HepG2 (cell line): ENCODE results near the gene ITGA2. TPM values are rescaled to one million over a fixed set of nuclear protein-coding genes. Genes with fewer than 3 reads are reported as not detected.

Experiments used
- ATAC-seq: fragments of 200-7000 bp; cut with Tn5 transposase; 3 replicates; pipeline ENCODE4 v1.9.1; 2020; ENCODE audit warnings: mild to moderate bottlenecking, moderate library complexity
- BruUV-seq: library from RNA; stranded (reverse); fragments of 400-500 nt; replicated peaks from 2 replicates; lab custom pipeline; 2021; lab: Mats Ljungman, UMichigan
- CTCF ChIA-PET: fragments of 300-600 bp; formaldehyde crosslinking; extraction: SDS; loops from one replicate; lab custom pipeline; 2021; ENCODE audit warnings: low total read pairs, inconsistent platforms, low intra/inter-chr PET ratio; lab: Yijun Ruan, JAX
- POLR2A ChIA-PET: fragments of 350-600 bp; sonication (Branson Sonifier 250); formaldehyde crosslinking; loops from one replicate; lab custom pipeline; 2020; ENCODE audit warnings: antibody characterized with exemption, inconsistent platforms; lab: Yijun Ruan, JAX
- DNase-seq: peaks from one replicate; pipeline ENCODE4 v3.0.0-alpha.2; 2015; ENCODE audit warnings: low spot score
- FAIRE-seq: peaks from 3 replicates; lab custom pipeline; 2011; peaks lifted over from hg19 to GRCh38; lab: Jason Lieb, UNC
- H2AFZ ChIP-seq: one replicate; pipeline ENCODE4 v1.6.1; 2011; ENCODE audit warnings: low read length, inconsistent platforms
- H3K27ac ChIP-seq: fragments of 300-600 bp; 3 replicates; pipeline ENCODE4 v1.8.0; 2011; ENCODE audit warnings: mixed run types, mild to moderate bottlenecking, mixed read lengths, low read length, inconsistent platforms; ENCODE audit not compliant: insufficient read depth; ENCODE audit errors: extremely low read length
- H3K27me3 ChIP-seq, 2 experiments: fragments of 200-600 bp in 1 of 2; 2 replicates in 1 of 2; 3 replicates in 1 of 2; pipeline versions ENCODE4 v1.6.0 to v1.8.0; 2011; ENCODE audit warnings: low read length in 2 of 2, mild to moderate bottlenecking in 2 of 2, moderate library complexity in 2 of 2, inconsistent platforms in 1 of 2; ENCODE audit not compliant: insufficient read depth in 2 of 2, control insufficient read depth in 1 of 2
- H3K36me3 ChIP-seq, 2 experiments: fragments of 200-600 bp in 1 of 2; replicated peaks in 1 of 2; 2 replicates in 1 of 2; 3 replicates in 1 of 2; pipeline versions ENCODE4 v1.5.1 to v1.8.0; 2011; ENCODE audit warnings: low read length in 2 of 2, inconsistent platforms in 1 of 2; ENCODE audit not compliant: insufficient read depth in 2 of 2, control insufficient read depth in 1 of 2
- H3K4me1 ChIP-seq: 2 replicates; pipeline ENCODE4 v1.5.1; 2012; ENCODE audit warnings: low read length, inconsistent platforms; ENCODE audit not compliant: insufficient read depth
- H3K4me2 ChIP-seq: 2 replicates; pipeline ENCODE4 v1.6.0; 2011; ENCODE audit warnings: low read depth, low read length, inconsistent platforms
- H3K4me3 ChIP-seq, 3 experiments: fragments of 200-600 bp in 1 of 3; sonication (generic), shearing (Covaris generic) in 1 of 3; replicated peaks in 1 of 3; 2 replicates each; pipeline ENCODE4 v1.5.1; 2011 to 2016; ENCODE audit warnings: low read length in 3 of 3, inconsistent platforms in 2 of 3, low read depth in 2 of 3, mild to moderate bottlenecking in 2 of 3, control low read depth in 1 of 3, mixed read lengths in 1 of 3; ENCODE audit not compliant: insufficient read depth in 1 of 3
- H3K79me2 ChIP-seq: one replicate; pipeline ENCODE4 v1.6.1; 2011; ENCODE audit warnings: low read length, inconsistent platforms; ENCODE audit not compliant: insufficient read depth
- H3K9ac ChIP-seq: 2 replicates; pipeline ENCODE4 v1.6.0; 2011; ENCODE audit warnings: mild to moderate bottlenecking, low read depth, low read length, inconsistent platforms; ENCODE audit not compliant: insufficient read depth
- H3K9me3 ChIP-seq: 2 replicates; pipeline ENCODE4 v1.5.1; 2012; ENCODE audit warnings: mild to moderate bottlenecking, low read length
- H4K20me1 ChIP-seq: 2 replicates; pipeline ENCODE4 v1.6.0; 2011; ENCODE audit warnings: inconsistent platforms, mild to moderate bottlenecking, low read length, moderate library complexity; ENCODE audit not compliant: insufficient read depth
- AGO2 ChIP-seq: fragments of 200-400 bp; formaldehyde crosslinking; optimal IDR thresholded peaks from 2 replicates; pipeline ENCODE3; 2017; ENCODE audit warnings: mild to moderate bottlenecking, low read depth, low read length, moderate library complexity
- DMAP1 ChIP-seq: IDR thresholded peaks from 2 replicates; pipeline ENCODE4 v1.6.1; 2016
- HOXA7 ChIP-seq: sonication (generic); formaldehyde crosslinking; IDR thresholded peaks from 2 replicates; pipeline ENCODE4 v1.8.1; 2022; ENCODE audit warnings: mild to moderate bottlenecking, missing genetic modification reagents, moderate library complexity
- MED8 ChIP-seq: sonication (generic); formaldehyde crosslinking; IDR thresholded peaks from 2 replicates; pipeline ENCODE4 v1.8.1; 2023; ENCODE audit warnings: mild to moderate bottlenecking, missing genetic modification reagents; ENCODE audit not compliant: insufficient replicate concordance
- POLR2G ChIP-seq: fragments of 200-400 bp; formaldehyde crosslinking; IDR thresholded peaks from 2 replicates; pipeline ENCODE4 v1.6.1; 2018; ENCODE audit warnings: mild to moderate bottlenecking, low read depth, low read length, moderate library complexity
- ZNF326 ChIP-seq: sonication (generic); formaldehyde crosslinking; IDR thresholded peaks from 2 replicates; pipeline ENCODE4 v1.4.0; 2020; ENCODE audit warnings: missing genetic modification reagents, borderline replicate concordance
- ZNF432 ChIP-seq: sonication (generic); formaldehyde crosslinking; IDR thresholded peaks from 2 replicates; pipeline ENCODE4 v1.5.0; 2020; ENCODE audit warnings: missing genetic modification reagents, mild to moderate bottlenecking, borderline replicate concordance
- ZNF451 ChIP-seq: sonication (generic); formaldehyde crosslinking; IDR thresholded peaks from 2 replicates; pipeline ENCODE4 v1.5.0; 2020; ENCODE audit warnings: mild to moderate bottlenecking, missing genetic modification reagents
- WGBS: methylation state at CpG from one replicate; pipeline ENCODE4 v1.1.6; 2017; ENCODE audit warnings: low lambda C conversion rate; 5-methylcytosine and 5-hydroxymethylcytosine counted together
- in situ Hi-C: cut with HindIII; loops from 2 replicates; pipeline ENCODE4 v1.10.0; 2017; ENCODE audit warnings: low pct_unique_long_range_greater_than_20kb; ENCODE audit not compliant: extremely low pct_ligation_motif_present
- intact Hi-C: fragments of 100-400 bp; cut with micrococcal nuclease; formaldehyde crosslinking; loops from one replicate; pipeline ENCODE4 v1.10.0; 2022; ENCODE audit not compliant: unreplicated experiment
- polyA plus RNA-seq, 8 experiments: library from polyadenylated mRNA; depleted of rRNA in 3 of 8; stranded (reverse) in 7 of 8; unstranded in 1 of 8; fragments of >200 nt; fragmentation: Illumina TruSeq in 4 of 8; extraction: Trizol in 4 of 8; gene quantifications; 2 replicates each; pipeline versions ENCODE4 v1.2.1 to v1.2.3, GENCODE V29; 2011 to 2016; ENCODE audit warnings: low read depth in 4 of 8, missing spikeins in 1 of 8, mixed read lengths in 1 of 8; ENCODE audit not compliant: insufficient read depth in 1 of 8
- total RNA-seq, 5 experiments: library from RNA; depleted of rRNA; stranded (reverse); fragments of >200 nt; fragmentation: Illumina TruSeq; extraction: Trizol; gene quantifications; 2 replicates each; pipeline ENCODE4 v1.2.3, GENCODE V29; 2016; ENCODE audit warnings: low read depth in 1 of 5

Gene ITGA2
- total and polyA plus RNA-seq, 2 of the 13 experiments (the other 11 are each of a cell fraction or from before 2014, with no cell fraction given), result 15.8 to 58.3 TPM

GRCh38 chr5:53092242-53092641 is 103.1 kb downstream of the ITGA2 start:
- Histone ChIP-seq H3K9ac (no peak overlapping the region), H3K4me3 (no peak overlapping the region), H3K4me2 (no peak overlapping the region), H3K9me3 (no peaks in the 10 kb centered on the region), H2AFZ (no peak overlapping the region), H3K79me2 (no peaks in the 10 kb centered on the region), H4K20me1 (peaks cover 3% of the 10 kb centered on the region; the same call in 1 of the 2 replicates), H3K27ac (no peak overlapping the region), H3K36me3 (peaks cover 5 to 54% of the 10 kb centered on the region in 2 experiments), H3K4me1 (peaks cover 9% of the 10 kb centered on the region), H3K27me3 (no peaks in the 10 kb centered on the region)
- 29% methylated on average over 2 of the region's 2 CpGs for WGBS
- no TSS peak for BruUV-seq
- intact Hi-C loops, result loop anchor here (10.0 kb wide), 1 partner anchor 57 kb away; no protein-coding TSS in a partner anchor
- TF ChIP-seq DMAP1 (CRISPR knock-in tag), result no peak
- peak; percentile 59 for ATAC-seq
- in situ Hi-C loops, result no loop called here
- ChIA-PET POLR2A (no interaction called here), CTCF (no interaction called here)
- no peak for FAIRE-seq
- no peak for DNase-seq

GRCh38 chr5:53095217-53095616 is 106.1 kb downstream of the ITGA2 start:
- H3K9ac ChIP-seq, result no peak overlapping the region
- H2AFZ ChIP-seq, result no peak overlapping the region
- H3K4me2 ChIP-seq, result no peak overlapping the region
- ATAC-seq (no peak), FAIRE-seq (no peak), DNase-seq (no peak)
- TF ChIP-seq AGO2 (peak; percentile 34), ZNF451 (no peak), ZNF432 (no peak), POLR2G (0 out of 2 replicates have a peak, but pooled peaks have one; percentile 35), HOXA7 (CRISPR knock-in tag) (no peak), ZNF326 (CRISPR knock-in tag) (no peak), MED8 (no peak)
- peaks cover 3% of the 10 kb centered on the region; the same call in 1 of the 2 replicates for H4K20me1 ChIP-seq
- no TSS peak for BruUV-seq
- no peak overlapping the region for H3K4me3 ChIP-seq
- ChIA-PET POLR2A (interaction anchor here (0.9 kb wide), 1 partner anchor 146 kb away, joined by 3 read pairs; no protein-coding TSS in a partner anchor), CTCF (interaction anchor here (2.1 kb wide), 1 partner anchor 147 kb away, joined by 19 read pairs; no protein-coding TSS in a partner anchor)
- no peak overlapping the region for H3K27ac ChIP-seq
- H3K9me3 ChIP-seq, result no peaks in the 10 kb centered on the region
- peaks cover 4 to 46% of the 10 kb centered on the region in 2 experiments for H3K36me3 ChIP-seq
- peaks cover 26% of the 10 kb centered on the region for H3K4me1 ChIP-seq
- in situ Hi-C loops, result loop anchor here (5.0 kb wide), 1 partner anchor 148 kb away; no protein-coding TSS in a partner anchor
- intact Hi-C loops, result loop anchor here (5.0 to 10.0 kb wide), 2 partner anchors 60 to 308 kb away; partner anchors contain the start of genes ITGA1 and PELO
- WGBS, result 98% methylated on average over 7 of the region's 7 CpGs
- no peaks in the 10 kb centered on the region for H3K27me3 ChIP-seq
- no peaks in the 10 kb centered on the region for H3K79me2 ChIP-seq
